ENCODE results near the gene NSD2. TPM values are rescaled to one million over a fixed set of nuclear protein-coding genes. Genes with fewer than 3 reads are reported as not detected.

NSD2 gene
- total and polyA plus RNA-seq, 12 donors, result 11.1 to 187 (median 25.2) TPM

DNA sequence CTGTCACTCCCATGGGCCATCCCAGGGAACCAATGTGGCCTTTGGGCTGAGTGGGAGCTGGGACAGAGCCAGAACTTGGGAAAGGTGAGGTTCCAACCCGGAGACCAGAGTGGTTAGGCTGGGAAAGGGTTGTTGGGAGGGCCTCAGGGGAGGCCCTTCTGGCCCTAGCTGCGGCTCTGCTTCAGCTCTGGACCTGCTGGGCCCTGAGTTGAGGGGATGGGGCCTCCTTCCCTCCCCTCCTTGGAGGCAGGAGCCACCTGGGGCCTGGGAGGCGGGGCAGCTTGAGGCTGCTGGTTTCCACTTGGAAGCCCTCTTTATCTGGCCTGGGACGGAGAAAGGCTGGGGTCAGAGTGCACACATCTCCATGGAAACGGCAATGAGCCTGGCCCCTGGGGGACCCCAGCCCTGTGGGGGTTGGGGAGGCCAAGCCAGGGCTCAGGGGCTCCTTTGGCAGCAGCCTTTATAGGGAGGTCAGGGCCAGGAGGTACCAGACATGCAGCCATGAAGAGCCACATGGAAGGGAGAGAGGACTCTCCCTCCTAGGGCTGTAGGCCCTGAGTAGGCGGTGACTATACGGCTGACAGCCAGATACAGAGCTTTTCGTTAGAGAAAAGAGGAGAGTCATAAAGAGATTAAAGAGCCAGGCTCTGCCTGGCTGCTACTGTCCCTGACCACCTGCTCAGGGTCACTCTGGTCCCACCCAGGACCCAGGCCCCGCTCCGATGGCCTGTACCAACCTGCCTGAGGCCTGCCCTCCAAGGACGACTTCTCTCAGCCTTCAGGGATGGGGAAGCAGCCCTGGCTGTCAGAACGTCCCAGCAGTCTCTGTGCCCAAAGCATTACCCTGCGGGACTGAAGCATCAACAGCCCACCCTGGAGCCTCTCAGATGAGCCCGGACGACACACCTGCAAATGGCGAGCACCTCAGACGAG lies 6.9 kb upstream of the NSD2 start:
- Histone ChIP-seq H3K27ac (no peak overlapping the region), H3K36me3 (replicated peaks in 1 of 2) (no peaks in the 10 kb centered on the region), H3K27me3 (no peaks in the 10 kb centered on the region), H3K4me1 (replicated peaks in 1 of 2) (peaks cover 3 to 4% of the 10 kb centered on the region in 2 donors), H3K4me3 (no peak overlapping the region), H3K9me3 (replicated peaks in 1 of 3) (no peaks in the 10 kb centered on the region)
- intact Hi-C loops (cut with DNase I), result no loop called here
- TF ChIP-seq POLR2A (IDR thresholded peaks at IDR 0.05), result no peak
- TF ChIP-seq, protein P1, sequence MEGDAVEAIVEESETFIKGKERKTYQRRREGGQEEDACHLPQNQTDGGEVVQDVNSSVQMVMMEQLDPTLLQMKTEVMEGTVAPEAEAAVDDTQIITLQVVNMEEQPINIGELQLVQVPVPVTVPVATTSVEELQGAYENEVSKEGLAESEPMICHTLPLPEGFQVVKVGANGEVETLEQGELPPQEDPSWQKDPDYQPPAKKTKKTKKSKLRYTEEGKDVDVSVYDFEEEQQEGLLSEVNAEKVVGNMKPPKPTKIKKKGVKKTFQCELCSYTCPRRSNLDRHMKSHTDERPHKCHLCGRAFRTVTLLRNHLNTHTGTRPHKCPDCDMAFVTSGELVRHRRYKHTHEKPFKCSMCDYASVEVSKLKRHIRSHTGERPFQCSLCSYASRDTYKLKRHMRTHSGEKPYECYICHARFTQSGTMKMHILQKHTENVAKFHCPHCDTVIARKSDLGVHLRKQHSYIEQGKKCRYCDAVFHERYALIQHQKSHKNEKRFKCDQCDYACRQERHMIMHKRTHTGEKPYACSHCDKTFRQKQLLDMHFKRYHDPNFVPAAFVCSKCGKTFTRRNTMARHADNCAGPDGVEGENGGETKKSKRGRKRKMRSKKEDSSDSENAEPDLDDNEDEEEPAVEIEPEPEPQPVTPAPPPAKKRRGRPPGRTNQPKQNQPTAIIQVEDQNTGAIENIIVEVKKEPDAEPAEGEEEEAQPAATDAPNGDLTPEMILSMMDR (IDR thresholded peaks at IDR 0.05), result no peak
- 79 to 87% (median 84%) methylated on average over 14 to 17 of the region's 17 CpGs for WGBS, 4 donors
- no peak for DNase-seq

DNA sequence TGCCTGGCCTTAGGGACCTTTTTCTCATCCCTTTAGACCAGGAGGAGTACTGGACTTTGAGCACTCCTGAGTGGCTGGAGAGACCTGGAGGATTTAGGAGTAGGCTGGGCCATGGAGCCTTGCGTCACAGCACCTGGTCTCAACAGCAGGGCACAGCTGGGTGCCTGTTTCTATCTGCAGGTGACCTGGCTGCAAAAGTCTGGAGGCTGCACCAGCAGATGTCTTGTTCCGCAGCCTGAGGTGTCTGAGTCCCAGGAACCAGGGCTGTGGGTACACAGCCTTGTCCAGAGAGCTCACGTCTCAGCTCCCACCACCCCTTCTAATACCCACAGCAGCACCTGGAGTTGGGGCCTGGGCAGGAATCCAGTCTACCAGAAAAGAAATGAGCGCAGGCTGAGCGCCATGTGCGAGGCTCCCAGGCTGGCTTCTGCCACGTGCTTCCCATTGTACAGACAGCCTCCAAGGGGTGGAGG lies 5.0 kb upstream of the NSD2 start:
- TF ChIP-seq POLR2A (IDR thresholded peaks at IDR 0.05), result no peak
- TF ChIP-seq, protein P1 (IDR thresholded peaks at IDR 0.05), result no peak
- Histone ChIP-seq H3K36me3 (replicated peaks in 1 of 2) (no peaks in the 10 kb centered on the region), H3K9me3 (replicated peaks in 1 of 3) (no peaks in the 10 kb centered on the region), H3K27me3 (no peaks in the 10 kb centered on the region), H3K4me3 (no peak overlapping the region), H3K27ac (no peak overlapping the region), H3K4me1 (replicated peaks in 1 of 2) (peaks cover 7 to 15% of the 10 kb centered on the region in 2 donors)
- DNase-seq, result no peak
- intact Hi-C loops (cut with DNase I), result no loop called here
- 80 to 90% (median 87%) methylated on average over 4 to 7 of the region's 7 CpGs for WGBS, 4 donors

DNA sequence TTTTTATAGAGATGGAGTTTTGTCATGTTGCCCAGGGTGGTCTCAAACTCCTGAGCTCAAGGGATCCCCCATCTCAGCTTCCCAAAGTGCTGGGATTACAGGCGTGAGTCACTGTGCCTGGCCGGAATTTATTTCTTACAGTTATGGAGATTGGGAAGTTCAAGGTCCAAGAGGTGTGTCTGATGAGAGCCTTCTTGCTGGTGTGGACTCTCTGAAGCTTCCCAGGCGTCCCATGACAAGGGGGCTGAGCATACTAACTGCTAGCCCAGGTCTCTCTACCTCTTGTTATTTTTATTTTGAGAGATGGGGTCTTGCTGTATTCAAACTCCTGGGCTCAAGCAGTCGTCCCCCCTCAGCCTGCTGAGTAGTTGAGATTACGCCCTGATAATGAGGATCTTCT lies 2.9 kb upstream of the NSD2 start:
- WGBS, 4 donors, result 54 to 61% (median 57%) methylated on average over 5 of the region's 5 CpGs
- intact Hi-C loops (cut with DNase I), result no loop called here
- no peak overlapping the region for H3K4me3 ChIP-seq
- DNase-seq, result no peak
- H3K36me3 ChIP-seq (replicated peaks in 1 of 2), result no peaks in the 10 kb centered on the region
- TF ChIP-seq, protein P1 (IDR thresholded peaks at IDR 0.05), result no peak
- TF ChIP-seq POLR2A (IDR thresholded peaks at IDR 0.05), result no peak
- peaks cover 7 to 20% of the 10 kb centered on the region in 2 donors for H3K4me1 ChIP-seq (replicated peaks in 1 of 2)
- H3K27ac ChIP-seq, result no peak overlapping the region
- H3K9me3 ChIP-seq (replicated peaks in 1 of 3), result no peaks in the 10 kb centered on the region
- no peaks in the 10 kb centered on the region for H3K27me3 ChIP-seq

DNA sequence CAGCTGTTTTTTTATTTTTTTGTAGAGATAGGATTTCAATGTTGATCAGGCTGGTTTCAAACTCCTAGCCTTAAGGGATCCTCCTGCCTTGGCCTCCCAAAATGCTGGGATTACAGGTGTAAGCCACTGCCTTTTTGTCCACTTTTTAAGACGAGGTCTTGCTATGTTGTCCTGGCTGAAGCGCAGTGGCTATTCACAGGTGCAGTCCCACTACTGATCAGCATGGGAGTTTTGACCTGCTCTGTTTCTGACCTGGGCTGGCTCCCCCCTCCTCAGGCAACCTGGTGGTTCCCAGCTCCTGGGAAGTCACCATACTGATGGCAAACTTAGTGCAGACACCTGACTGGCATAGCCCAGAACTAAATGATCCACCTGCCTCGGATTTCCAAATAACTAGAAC lies 2.3 kb upstream of the NSD2 start:
- intact Hi-C loops (cut with DNase I), result no loop called here
- Histone ChIP-seq H3K4me1 (replicated peaks in 1 of 2) (peaks cover 7 to 25% of the 10 kb centered on the region in 2 donors), H3K27ac (no peak overlapping the region), H3K4me3 (no peak overlapping the region), H3K36me3 (replicated peaks in 1 of 2) (no peaks in the 10 kb centered on the region), H3K27me3 (no peaks in the 10 kb centered on the region), H3K9me3 (replicated peaks in 1 of 3) (no peaks in the 10 kb centered on the region)
- TF ChIP-seq POLR2A (IDR thresholded peaks at IDR 0.05), result no peak
- TF ChIP-seq, protein P1 (IDR thresholded peaks at IDR 0.05), result no peak
- 90 to 97% (median 96%) methylated on average over 3 of the region's 3 CpGs for WGBS, 4 donors
- no peak for DNase-seq
